HG03159 (cell line): ENCODE results near the gene ASB2.

Source experiments
- ATAC-seq: cut with Tn5 transposase; IDR thresholded peaks from one replicate; pipeline ENCODE4 v1.9.1; 2021; ENCODE audit warnings: mild to moderate bottlenecking, moderate library complexity; ENCODE audit not compliant: unreplicated experiment

Gene ASB2

DNA sequence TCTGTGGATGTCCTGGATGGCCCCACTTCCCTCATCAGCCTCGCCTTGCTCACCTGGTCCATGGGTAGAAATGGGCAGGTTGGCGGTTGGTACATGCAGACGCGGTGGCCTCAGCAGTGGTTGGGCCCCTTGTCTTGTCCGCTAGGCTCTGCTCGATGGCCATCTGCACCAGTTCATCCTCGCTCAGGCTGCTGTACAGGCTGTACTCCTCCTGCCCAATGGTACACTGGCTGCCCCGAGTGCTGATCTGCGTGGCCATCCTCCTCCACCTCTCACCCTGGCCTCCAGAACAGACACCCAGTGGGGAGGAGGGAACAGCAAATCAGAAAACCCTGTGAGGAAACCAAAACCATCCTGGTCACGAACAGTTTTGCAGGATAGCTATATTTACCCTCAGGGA lies 12.1 kb downstream of the ASB2 start:
- ATAC-seq, result no peak

DNA sequence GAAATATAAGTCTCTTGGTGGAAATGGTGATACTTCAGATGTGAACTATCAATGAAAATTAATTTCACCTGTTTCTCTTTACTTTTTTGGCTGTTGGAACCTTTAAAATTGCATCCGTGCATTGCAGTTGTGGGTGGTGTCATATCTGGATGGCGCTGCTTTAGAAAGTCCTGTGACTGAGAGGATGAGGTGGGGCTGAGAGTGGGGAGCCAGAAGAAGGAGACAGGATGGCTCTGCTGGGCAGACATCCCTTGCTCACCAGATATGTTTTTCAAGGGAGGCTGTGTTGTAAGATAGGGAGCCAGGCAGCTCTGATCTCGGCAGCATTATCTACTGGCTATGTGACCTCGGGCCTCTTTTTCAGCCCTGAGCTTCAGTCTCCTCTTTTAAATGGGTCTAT lies 12.7 kb downstream of the ASB2 start:
- no peak for ATAC-seq

DNA sequence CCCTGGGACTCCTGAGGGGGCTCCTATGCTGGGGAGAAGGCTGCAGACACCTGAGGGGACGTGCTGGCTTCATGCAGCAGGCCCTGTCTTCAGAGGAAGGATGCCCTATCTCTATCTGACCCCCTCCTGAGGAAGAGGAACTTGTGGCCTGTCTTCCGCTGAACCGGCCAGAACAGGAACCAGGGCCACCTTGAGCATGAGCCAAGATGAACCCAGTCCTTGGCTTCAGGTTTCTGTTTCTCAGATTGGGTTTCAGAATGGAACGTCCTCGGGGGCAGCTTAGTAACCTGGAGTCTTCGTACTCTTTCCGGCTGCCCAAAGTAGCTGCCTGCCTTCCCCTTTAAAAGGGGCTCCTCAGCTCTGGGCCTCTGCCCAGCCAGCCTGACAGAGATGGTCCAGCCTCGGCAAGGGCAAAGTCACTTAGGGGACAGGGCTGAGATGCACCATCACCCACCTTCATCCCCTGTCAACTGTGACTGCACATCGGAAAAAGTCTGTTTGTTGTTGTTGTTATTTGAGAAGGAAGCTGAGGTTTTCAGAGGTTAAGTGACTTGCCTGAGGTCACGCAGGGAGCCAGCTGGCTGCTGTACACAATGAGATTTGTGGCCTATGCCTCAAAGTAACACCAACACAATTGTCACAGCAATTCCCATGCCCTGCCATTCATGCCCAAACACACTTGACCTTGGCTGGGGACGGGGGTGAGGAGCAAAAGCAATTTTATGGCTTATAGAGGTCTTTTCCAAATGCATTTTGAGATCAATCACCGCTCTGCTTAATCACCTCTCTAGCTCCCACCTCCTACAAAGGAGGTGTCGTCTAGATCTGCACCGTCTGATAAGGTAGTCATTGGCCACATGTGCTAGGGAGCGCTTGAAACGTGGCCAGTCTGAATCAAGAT lies 13.4 kb downstream of the ASB2 start:
- ATAC-seq, result peak; percentile 63

DNA sequence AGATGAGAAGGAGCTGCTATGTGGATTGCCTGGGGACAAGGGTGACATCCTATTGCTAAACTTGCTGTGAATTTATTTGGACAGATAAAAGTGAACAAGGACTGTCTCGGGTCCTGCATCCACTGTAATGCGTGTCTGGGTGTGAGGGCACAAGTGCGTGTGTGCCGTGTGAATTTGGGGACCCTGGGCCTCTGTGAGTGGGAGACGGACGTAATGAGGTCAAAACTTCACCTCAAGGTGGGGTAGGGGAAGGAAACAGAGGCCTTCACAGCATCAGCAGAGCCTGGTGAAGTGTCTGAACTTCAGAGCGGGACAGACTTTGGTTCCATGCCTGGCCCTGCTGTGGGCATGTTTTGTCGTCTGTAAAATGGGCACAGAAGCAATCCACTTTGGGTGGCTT lies 14.8 kb downstream of the ASB2 start:
- ATAC-seq, result no peak

DNA sequence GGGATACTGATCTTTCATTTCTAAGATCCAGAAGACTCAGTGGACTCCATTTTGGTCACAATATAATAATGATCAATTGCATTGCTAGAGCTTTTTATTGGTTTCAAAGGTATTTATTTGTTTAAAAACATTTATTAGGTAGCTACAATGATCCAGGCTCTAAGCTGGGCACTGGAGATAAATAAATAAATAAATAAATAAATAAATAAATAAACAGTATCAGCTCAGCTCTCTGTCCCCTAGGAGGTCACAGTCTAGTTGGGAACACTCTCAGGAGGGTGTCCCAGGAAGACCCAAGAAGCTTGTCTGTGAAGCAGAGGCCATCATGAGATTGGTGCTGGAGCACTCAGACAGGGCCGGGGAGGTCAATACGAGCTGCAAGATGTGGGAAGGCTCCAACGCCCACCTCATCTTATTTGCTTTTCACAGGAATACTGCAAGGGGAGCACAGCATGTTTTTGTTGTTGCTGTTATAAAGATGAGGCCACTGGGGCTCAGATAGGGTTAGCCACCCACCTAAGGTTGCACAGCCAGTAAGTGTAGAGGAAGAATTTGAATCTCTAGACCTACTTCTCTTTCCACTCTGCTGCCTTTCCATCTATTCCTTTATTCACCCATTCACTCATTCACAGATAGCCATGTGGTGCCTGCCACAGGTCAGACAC lies 15.5 kb downstream of the ASB2 start:
- no peak for ATAC-seq

DNA sequence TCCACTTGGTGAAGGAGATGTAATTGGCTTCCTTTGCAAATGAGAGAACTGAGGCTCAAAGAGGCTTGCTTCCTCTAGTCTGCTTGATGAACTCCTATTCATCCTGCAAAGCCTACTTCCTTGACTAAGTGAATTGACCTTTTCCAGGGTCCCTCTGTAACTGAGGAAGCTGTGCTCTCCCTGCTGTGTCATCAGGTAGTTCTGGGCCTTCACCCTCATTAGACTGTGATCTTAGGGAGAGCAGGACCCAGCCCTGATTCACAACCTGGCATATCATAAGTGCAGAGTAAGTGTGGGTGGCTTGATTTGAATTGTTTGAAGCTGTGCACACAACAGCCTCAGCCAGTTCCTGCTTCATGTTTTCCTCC lies 16.3 kb downstream of the ASB2 start:
- no peak for ATAC-seq

DNA sequence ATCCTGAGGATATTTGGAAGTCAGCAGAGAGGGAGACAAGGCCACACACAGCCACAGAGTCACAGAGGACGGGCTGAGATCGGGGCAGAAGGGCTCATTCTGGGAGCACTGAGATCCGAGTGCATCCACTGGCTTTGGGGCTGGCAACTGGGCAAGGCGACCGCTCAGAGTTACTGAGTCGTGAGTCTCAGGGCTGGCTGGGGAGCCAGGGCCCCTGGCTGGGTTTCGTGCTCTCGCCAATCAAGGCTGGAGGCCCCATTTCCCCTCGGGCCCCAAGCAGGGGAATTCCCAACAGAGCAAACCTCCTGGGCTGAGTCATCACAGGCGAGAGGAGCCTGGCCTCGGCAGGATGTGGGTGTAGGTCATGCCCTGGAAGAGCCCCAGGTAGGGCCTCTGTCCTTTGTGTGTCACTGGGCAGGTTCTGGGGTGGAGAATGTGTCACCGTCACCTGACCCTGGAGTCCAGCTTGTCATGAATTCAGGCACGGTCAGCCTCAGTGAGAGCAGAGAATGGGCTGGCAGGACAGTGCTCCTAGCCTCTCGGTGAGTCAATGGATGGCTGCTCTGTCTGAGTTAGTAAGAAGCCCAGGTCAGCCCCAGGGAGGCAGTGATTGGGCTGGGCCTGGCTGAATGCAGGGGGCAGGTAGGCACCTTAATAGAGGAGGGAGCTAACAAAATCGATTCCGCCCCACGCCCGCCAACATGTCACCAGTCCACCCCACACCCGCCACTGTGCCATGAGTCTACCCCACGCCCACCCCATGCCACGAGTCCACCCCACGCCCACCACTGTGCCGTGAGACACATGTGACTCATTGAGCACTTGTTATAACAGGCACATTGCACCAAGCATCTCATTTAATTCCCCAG lies 16.9 kb downstream of the ASB2 start:
- ATAC-seq, result peak; percentile 68

DNA sequence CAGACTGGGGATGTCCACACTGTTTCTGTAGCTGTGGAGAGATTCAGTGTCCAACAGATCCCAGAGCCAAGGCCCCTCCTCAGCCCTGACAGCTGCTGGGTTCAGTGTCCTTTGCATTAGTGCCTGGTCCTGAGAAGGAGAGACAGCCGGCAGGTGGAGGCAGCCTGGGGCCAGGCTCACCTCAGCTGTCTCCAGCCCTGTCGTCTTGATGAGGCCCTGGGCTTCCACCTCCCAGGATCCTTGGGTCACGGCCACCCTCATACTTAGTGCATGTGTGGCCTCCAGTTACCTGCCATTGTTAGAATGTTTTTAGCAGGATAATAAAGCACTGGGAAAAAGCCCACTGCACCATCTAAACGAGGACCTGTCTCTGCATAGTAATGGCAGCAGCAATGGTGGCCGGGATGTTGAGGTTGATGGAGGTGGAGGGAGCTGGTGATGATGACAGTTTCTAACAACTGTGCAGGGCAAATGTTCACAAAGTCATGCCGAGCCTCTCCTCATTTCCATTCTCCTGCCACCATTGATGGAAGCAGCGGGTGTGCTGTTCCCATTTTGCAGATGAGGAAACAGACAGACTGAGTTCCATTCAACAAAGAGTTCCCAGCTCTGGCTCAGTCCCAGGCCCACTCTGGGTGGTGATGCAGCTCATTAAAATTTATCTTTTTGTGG lies 17.7 kb downstream of the ASB2 start:
- ATAC-seq, result no peak

DNA sequence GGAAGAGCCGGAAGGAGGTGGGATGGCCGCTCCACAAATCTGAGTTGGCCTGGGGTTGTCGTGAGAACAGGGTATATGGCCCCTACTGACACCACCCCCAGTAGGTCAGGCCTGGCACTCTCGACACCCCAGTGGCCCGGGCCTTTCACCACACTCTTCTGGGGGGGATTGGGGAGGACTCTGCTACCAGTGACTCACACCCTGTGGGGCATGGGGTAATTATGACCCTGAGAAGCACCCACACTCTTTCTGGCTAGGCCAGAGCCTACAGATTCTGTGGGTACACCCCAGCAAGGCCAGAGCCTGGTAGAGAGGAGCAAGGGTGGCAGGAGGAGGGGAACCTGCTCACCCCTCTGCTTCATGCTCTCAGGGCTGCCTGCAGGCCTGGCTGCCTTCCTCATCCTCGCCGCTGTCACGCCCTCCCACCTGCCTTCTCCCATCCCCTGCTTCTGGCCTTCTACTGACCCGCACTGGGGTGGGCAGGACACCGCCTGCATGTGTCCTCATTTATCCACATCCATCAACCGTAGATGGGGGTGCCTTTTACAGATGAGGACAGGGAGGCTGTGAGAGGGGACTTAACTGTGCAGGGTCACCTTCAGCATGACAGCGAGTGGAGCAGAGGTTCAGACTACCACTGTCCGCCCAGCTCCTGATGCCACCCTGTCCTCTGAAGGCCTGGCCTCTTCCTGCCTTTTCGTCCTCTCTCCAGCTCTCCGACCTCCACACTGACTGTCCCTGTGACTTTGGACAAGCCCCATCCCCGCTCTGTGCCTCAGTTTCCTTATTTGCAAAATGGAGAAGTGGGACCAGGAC lies 18.4 kb downstream of the ASB2 start:
- ATAC-seq, result no peak

DNA sequence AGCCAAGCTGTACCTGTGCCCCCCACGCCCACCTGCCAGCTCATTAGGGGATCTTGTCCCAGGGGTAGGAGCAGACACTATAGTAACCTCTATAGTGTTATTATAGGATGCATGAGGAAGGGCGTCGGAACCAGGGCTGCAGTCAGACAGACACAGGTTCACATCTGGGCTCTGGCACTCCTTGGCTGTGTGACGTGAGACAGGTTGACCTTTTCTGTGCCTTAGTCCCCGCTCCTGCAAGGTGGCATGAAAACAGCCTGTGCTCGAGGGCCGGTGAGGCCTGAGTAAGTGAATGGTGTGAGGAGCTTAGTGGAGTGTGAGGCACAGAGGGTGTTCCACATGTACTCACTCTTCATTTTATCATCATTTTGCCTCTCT lies 19.0 kb downstream of the ASB2 start:
- ATAC-seq, result no peak

DNA sequence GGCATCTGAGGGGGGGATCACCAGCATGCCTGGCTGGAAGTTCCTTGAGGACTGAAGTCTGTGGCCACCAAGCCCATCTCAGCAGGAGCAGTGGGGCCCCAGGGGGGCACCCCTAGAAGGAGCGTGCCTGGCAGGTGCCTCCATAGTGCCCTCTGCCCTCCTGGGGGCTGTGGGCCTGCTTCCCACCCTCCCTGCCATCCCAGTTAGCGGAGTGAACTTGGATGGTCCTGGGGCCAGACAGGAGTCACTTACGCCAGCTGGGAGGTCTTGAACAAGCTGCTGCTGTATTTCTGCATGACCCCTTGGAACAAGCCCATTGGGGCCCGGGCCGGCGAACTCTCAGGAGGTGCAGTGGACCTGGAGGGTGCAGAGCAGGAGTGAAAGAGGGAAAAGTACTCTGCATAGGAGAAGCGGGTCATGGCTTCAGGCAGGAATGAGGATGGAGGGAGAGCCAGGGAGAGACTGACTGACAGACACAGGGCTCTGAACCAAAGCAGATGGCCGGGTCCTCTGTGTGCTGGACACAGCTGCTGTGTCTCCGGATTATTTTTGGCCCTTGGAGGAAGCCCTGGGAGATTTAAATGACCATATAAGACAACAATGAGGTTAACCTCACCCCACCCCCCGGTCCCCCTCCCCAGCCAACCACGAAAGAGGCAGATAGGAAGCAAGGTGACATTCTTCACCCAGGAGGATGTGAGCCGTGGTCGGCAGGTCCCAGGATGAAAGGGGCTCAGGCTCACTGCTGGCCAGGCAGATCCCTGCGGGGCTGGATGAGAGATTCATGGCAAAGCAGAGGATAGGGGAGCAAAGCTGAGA lies 19.6 kb downstream of the ASB2 start:
- no peak for ATAC-seq

DNA sequence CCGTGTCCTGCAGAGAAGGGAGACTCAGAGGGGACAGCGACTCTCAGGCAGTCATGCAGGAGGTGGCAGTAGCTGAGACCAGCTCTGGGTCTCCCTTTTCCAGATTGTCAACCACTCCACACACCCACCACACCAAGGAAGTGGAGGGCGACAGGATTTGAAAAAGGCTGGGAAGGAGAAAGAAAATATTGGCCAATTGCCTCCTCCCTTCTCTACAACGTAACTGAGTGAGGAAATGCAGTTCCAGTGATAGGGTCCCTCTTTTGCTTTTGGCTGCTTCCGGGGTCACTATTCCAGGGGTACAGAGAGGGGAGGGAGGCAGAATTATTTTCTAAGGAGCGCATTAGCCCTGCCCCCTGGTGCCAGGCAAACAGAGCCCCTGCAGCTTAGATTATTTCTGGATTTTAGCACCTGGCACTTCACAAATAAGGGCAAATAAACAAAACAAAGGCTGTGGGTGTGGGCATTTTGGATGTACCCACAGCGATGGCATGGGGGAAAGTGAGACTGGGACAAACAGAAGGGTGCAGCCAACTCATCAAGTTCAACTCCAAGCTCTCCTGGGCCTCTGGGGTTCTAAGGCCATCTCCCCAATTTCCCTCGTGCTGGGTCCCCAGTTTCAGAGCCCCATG lies 20.4 kb downstream of the ASB2 start:
- ATAC-seq, result no peak

DNA sequence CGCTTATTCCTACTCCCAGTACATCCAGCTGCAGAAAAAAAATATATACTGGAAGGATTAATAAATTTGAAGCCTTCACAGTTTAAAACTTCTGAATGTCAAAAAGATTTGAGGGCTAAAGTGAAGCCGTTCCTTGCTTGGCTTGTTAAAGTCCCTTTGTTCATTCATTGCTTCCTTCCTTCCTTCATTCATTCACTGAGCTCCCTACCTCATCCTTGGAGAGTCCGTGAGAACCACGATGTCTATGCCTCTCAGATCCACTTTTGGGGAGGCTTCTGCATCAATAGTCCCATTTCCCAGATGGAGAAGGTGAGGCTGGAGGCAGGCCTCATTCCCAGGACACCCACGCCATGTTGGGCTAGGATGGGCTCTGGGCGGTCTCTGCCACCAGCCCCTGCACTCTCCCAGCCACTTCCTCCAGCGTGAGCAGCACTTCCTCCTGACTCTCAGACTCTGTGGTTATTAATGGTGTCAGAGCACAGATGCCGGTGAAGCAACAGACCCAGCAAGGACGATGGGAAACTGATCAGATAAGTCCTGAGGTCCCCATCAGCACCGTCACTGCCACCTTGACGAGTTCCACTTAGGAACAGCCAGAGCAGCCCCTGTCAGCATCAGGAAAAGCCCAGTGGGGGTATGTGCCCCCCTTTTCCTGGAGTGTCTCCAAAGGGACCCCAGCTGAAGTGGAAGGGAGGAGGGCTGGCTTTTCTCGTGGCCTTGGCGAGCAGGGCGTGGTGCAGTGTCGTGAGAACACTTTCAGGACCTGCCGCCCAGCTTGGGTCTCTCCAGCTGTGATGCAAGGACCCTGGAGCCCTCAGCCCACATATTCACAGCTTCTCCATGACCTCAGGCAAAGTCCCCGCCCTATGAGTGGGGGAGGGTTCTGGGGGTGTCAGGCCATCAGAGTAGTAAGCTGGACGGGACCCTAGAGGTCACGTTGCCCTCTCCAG lies 21.2 kb downstream of the ASB2 start:
- ATAC-seq, result no peak

DNA sequence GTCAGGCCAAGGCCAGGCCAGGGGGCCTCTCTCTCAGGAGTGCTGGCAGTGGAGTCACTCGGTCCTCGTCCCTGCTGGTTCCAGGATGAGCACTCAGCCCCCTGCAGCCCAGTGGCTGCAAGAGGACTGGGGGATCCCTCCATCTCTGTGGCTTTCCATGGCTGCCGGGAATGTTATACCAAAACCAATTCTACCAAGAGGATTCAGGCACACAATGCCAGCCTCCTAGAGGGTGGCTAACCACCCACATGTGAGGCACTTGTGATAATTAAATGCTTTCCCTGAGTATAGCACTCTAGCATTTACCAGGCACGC lies 21.9 kb downstream of the ASB2 start:
- no peak for ATAC-seq

DNA sequence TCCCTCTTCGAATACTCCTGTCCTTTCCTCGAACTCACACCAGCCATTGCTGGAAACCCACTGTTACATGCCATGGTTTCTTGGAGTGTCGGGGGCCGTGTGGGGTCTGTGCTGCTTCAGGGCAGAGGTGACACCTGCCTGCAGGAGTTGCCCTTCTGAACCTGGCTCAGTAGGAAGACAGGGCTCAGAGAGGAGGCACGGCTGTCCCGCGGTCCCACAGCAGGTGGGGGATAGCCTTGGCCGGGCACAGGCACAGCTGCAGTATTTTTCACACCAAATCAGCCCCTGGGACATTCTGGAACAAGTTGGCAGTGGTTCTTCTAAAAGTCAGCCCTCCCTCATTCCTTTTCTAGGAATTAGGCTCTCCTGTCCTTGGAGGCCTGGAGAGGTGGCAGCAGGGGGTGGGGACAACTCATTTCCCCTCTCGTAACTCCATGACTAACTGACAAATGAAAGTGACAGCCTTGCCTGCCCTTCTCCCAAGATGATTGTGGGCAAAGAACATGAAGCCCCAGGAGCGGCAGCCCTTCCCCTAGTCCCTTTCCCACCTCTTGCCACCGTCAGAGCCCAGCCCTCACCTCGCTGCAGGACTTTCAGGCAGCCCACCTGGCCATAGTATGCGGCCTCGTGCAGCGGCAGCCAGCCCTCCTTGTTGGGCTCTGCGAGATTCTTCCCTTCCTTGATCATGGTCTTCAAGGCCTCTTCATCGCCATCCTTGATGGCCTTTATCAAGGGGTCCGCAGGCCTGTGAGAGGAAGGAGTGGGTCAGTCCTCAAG lies 22.4 kb downstream of the ASB2 start:
- ATAC-seq, result no peak

DNA sequence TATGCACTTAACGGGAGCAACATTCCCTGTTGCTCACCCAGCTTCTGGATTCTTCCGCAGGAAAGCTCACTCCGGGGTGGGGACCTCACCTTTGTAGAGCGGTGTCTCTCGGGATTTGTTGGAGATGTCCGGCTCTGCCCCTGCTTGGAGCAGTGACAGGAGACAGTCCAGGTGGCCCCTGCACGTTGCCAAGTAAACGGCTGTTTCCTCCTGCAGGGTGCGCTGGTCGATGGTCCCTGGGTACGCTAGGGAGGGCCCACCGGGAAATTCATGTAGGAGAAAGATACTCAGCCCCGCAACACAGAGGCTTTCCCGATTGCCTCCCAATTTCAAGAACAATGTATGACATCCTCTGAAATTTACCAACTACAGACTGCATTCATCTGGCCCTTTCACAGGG lies 23.1 kb downstream of the ASB2 start:
- no peak for ATAC-seq

DNA sequence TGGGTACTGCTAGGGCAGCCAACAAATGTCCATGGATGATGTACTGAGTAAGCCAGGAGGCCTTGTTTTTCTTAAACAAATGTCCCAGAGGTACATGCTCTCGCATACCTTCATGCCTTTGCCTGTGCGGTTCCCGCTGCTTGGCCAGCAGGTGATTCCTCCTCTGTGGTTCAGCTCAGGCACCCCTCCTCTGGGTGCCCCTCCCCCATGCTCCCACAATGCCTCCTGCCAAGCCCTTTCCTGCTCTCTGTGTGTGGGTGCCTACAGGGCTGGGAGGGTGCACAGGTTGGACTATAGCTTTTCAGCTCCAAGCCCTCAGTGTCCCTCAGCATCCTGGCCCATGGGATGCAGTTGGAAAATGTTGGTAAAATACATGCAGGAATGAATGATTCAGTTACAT lies 23.5 kb downstream of the ASB2 start:
- no peak for ATAC-seq
